WERI-Rb-1 (cell line): ENCODE data around the gene ITPR2.

ENCODE experiments used
- DNase-seq: peaks from one replicate; pipeline ENCODE4 v3.0.0-alpha.2; 2020
- H3K27ac ChIP-seq: fragments of 250-450 bp; sonication (Bioruptor Pico); 2 replicates; pipeline ENCODE4 v1.5.1; 2020; ENCODE audit warnings: mild to moderate bottlenecking, moderate library complexity
- H3K27me3 ChIP-seq: fragments of 250-450 bp; sonication (Bioruptor Pico); 2 replicates; pipeline ENCODE4 v1.5.1; 2021; ENCODE audit warnings: mild to moderate bottlenecking, low read depth, moderate library complexity; ENCODE audit not compliant: insufficient read depth, severe bottlenecking
- H3K36me3 ChIP-seq: fragments of 250-450 bp; sonication (Bioruptor Pico); 2 replicates; pipeline ENCODE4 v1.5.1; 2020; ENCODE audit warnings: mild to moderate bottlenecking, moderate library complexity
- H3K4me3 ChIP-seq: 2 replicates; pipeline ENCODE4 v1.5.1; 2011; ENCODE audit warnings: low read depth, mild to moderate bottlenecking, control low read depth, low read length
- H3K9me3 ChIP-seq: fragments of 250-450 bp; sonication (Bioruptor Pico); 2 replicates; pipeline ENCODE4 v1.5.1; 2021; ENCODE audit warnings: mild to moderate bottlenecking, moderate library complexity; ENCODE audit not compliant: severe bottlenecking
- CTCF ChIP-seq: IDR thresholded peaks from 2 replicates; pipeline ENCODE4 v1.5.1; 2011; ENCODE audit warnings: low read depth, mild to moderate bottlenecking, control low read depth, inconsistent platforms, low read length

Gene ITPR2

GRCh38 chr12:26830783-26831551 lies 2.0 kb downstream of the ITPR2 start:
- TF ChIP-seq CTCF = no peak
- Histone ChIP-seq H3K27ac (no peak overlapping the region), H3K9me3 (no peaks in the 10 kb centered on the region), H3K4me3 (no peak overlapping the region), H3K27me3 (no peaks in the 10 kb centered on the region), H3K36me3 (no peaks in the 10 kb centered on the region)
- no peak for DNase-seq

- no peaks in the 10 kb centered on the region for H3K27me3 ChIP-seq
- H3K36me3 ChIP-seq = no peaks in the 10 kb centered on the region
- no peak for TF ChIP-seq CTCF
- no peak overlapping the region for H3K27ac ChIP-seq
- no peak overlapping the region for H3K4me3 ChIP-seq
- DNase-seq = no peak
- no peaks in the 10 kb centered on the region for H3K9me3 ChIP-seq
These were observed 2.6 kb downstream of the ITPR2 start for GRCh38 chr12:26830363-26830762.

- no peak overlapping the region for H3K27ac ChIP-seq
- H3K27me3 ChIP-seq = no peaks in the 10 kb centered on the region
- no peak overlapping the region for H3K4me3 ChIP-seq
- TF ChIP-seq CTCF = no peak
- no peaks in the 10 kb centered on the region for H3K36me3 ChIP-seq
- no peaks in the 10 kb centered on the region for H3K9me3 ChIP-seq
- no peak for DNase-seq
These were observed 4.5 kb downstream of the ITPR2 start for GRCh38 chr12:26828280-26829073.

- Histone ChIP-seq H3K4me3 (no peak overlapping the region), H3K27me3 (no peaks in the 10 kb centered on the region), H3K36me3 (no peaks in the 10 kb centered on the region), H3K27ac (no peak overlapping the region), H3K9me3 (no peaks in the 10 kb centered on the region)
- no peak for DNase-seq
- no peak for TF ChIP-seq CTCF
These were observed 6.6 kb downstream of the ITPR2 start for GRCh38 chr12:26826437-26826836.

GRCh38 chr12:26825459-26826016 lies 7.5 kb downstream of the ITPR2 start:
- H3K9me3 ChIP-seq = no peaks in the 10 kb centered on the region
- no peaks in the 10 kb centered on the region for H3K36me3 ChIP-seq
- no peaks in the 10 kb centered on the region for H3K27me3 ChIP-seq
- no peak for TF ChIP-seq CTCF
- H3K27ac ChIP-seq = no peak overlapping the region
- DNase-seq = no peak
- no peak overlapping the region for H3K4me3 ChIP-seq
